Measurements from ENCODE around the gene KIAA0232.

DNA sequence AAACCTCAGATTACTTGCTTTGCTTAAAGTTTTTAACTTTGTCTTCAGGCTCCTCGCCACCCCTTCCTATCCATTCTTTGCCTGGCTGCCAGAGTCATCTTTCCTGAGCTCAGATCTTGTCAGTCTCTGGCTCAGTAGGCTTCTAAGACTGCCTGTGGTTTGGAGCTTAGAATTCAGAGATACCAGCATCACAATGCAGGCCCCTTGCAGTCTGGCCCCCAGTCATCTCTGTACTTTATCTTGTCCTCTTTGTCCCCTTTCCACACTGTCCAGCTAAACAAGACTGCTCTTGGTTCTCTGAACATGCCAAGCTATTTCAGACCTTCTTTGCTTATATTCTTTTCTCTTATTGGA lies 3.0 kb downstream of the KIAA0232 start:
- TF ChIP-seq, protein P1, sequence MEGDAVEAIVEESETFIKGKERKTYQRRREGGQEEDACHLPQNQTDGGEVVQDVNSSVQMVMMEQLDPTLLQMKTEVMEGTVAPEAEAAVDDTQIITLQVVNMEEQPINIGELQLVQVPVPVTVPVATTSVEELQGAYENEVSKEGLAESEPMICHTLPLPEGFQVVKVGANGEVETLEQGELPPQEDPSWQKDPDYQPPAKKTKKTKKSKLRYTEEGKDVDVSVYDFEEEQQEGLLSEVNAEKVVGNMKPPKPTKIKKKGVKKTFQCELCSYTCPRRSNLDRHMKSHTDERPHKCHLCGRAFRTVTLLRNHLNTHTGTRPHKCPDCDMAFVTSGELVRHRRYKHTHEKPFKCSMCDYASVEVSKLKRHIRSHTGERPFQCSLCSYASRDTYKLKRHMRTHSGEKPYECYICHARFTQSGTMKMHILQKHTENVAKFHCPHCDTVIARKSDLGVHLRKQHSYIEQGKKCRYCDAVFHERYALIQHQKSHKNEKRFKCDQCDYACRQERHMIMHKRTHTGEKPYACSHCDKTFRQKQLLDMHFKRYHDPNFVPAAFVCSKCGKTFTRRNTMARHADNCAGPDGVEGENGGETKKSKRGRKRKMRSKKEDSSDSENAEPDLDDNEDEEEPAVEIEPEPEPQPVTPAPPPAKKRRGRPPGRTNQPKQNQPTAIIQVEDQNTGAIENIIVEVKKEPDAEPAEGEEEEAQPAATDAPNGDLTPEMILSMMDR (IDR thresholded peaks at IDR 0.05 in 4 of 5, conservative IDR thresholded peaks at IDR 0.05 in 1 of 5) = no peak
- no peak for TF ChIP-seq POLR2A (IDR thresholded peaks at IDR 0.05)
